Nephron (organoid): ENCODE measurements around the gene NUP50.

Source experiments
- H3K27ac Mint-ChIP-seq, 3 experiments: 2 replicates each; pipeline ENCODE4 v1.8.0; 2020; ENCODE audit warnings: mixed read lengths in 3 of 3, mild to moderate bottlenecking in 2 of 3, moderate library complexity in 1 of 3
- H3K27me3 Mint-ChIP-seq: 2 replicates; pipeline ENCODE4 v1.8.0; 2021; ENCODE audit warnings: low read depth, mild to moderate bottlenecking, moderate library complexity, mixed read lengths
- H3K36me3 Mint-ChIP-seq: 2 replicates; pipeline ENCODE4 v1.8.0; 2020; ENCODE audit warnings: low read depth, mixed read lengths
- H3K4me1 Mint-ChIP-seq: 2 replicates; pipeline ENCODE4 v1.8.0; 2020; ENCODE audit warnings: mixed read lengths
- H3K4me3 Mint-ChIP-seq, 3 experiments: 2 replicates each; pipeline ENCODE4 v1.8.0; 2020; ENCODE audit warnings: mild to moderate bottlenecking in 3 of 3, mixed read lengths in 3 of 3, moderate library complexity in 2 of 3
- H3K9me3 Mint-ChIP-seq: 2 replicates; pipeline ENCODE4 v1.8.0; 2020; ENCODE audit warnings: mixed read lengths
- TF ChIP-seq, protein P1 (sequence below), 3 experiments: fragments of 200-600 bp; sonication (generic); IDR thresholded peaks; one replicate each; pipeline ENCODE4 v1.5.0; 2021; ENCODE audit warnings: antibody characterized with exemption in 3 of 3; ENCODE audit not compliant: unreplicated experiment in 3 of 3

The NUP50 gene

GRCh38 chr22:45163099-45163450 is 650 bp upstream of the NUP50 start:
- TF ChIP-seq, protein P1, sequence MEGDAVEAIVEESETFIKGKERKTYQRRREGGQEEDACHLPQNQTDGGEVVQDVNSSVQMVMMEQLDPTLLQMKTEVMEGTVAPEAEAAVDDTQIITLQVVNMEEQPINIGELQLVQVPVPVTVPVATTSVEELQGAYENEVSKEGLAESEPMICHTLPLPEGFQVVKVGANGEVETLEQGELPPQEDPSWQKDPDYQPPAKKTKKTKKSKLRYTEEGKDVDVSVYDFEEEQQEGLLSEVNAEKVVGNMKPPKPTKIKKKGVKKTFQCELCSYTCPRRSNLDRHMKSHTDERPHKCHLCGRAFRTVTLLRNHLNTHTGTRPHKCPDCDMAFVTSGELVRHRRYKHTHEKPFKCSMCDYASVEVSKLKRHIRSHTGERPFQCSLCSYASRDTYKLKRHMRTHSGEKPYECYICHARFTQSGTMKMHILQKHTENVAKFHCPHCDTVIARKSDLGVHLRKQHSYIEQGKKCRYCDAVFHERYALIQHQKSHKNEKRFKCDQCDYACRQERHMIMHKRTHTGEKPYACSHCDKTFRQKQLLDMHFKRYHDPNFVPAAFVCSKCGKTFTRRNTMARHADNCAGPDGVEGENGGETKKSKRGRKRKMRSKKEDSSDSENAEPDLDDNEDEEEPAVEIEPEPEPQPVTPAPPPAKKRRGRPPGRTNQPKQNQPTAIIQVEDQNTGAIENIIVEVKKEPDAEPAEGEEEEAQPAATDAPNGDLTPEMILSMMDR (IDR thresholded peaks at IDR 0.05; ENCODE audit: unreplicated experiment in 3 of 3) = no peak
- peak overlapping the region; percentile 89 to 94 (median 94) for H3K27ac Mint-ChIP-seq

DNA sequence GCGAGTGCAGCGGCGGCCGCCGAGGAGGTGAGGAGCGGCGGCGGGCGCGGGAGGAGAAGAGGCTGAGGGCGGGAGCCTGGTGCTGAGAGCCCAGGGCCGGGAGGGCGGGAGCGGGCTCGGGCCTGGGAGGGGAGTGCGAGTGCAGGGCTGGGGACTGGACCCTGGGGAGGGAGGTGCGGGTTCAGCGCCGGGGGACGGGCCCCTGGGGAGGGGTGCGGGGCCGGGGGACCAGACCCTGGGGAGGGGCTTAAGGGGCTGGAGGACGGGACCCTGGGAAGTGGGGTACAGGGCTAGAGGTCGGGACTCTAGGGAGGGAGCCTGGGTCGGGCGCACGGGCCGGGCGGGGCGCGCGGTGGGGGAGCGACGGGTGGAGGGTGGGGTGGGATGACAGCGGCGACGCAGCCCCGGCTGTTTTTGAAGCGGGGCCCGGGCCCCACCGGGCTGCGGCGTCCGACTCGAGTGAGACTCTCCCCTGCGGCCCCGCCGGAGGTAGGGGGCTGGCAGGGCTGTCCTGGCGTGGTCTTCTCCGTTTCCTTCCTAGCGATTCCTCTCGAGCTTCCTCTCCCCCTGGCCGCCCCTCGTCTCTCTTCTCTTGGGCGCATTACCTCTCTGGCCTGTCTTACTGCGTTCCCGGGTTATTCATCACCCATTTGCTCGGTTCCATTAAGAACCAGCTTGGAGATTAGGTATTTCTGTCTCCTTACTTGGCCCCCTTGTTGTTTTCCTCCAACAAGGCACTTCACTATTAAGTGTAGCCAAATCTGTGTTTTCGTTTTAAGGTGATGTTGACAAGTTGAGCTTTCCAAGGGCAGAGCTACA is 754 bp downstream of the NUP50 start:
- peak overlapping the region; percentile 94 to 98 (median 98) for H3K4me3 Mint-ChIP-seq
- H3K27me3 Mint-ChIP-seq = no peaks in the 10 kb centered on the region
- H3K4me1 Mint-ChIP-seq = peaks cover 35% of the 10 kb centered on the region
- TF ChIP-seq, protein P1 (IDR thresholded peaks at IDR 0.05; ENCODE audit: unreplicated experiment in 3 of 3) = no peak
- H3K36me3 Mint-ChIP-seq = peaks cover 23% of the 10 kb centered on the region
- peak overlapping the region; percentile 89 to 96 (median 94) for H3K27ac Mint-ChIP-seq
- H3K9me3 Mint-ChIP-seq = no peaks in the 10 kb centered on the region

More at GRCh38 chr22:45163099-45163450, 650 bp upstream of the NUP50 start:
- Mint-ChIP-seq H3K4me3 (peak overlapping the region; percentile 93 to 95 (median 94)), H3K36me3 (peaks cover 17% of the 10 kb centered on the region), H3K27me3 (no peaks in the 10 kb centered on the region), H3K9me3 (no peaks in the 10 kb centered on the region), H3K4me1 (peaks cover 35% of the 10 kb centered on the region)

GRCh38 chr22:45166932-45167331 is 3.2 kb downstream of the NUP50 start:
- Mint-ChIP-seq H3K36me3 (peaks cover 45% of the 10 kb centered on the region), H3K27ac (peak overlapping the region in 1 of 3 experiments; percentile 41)

GRCh38 chr22:45169591-45170466 is 6.1 kb downstream of the NUP50 start:
- peak overlapping the region in 1 of 3 experiments; percentile 58 for H3K27ac Mint-ChIP-seq
- no peak overlapping the region for H3K4me3 Mint-ChIP-seq
- no peaks in the 10 kb centered on the region for H3K27me3 Mint-ChIP-seq
- TF ChIP-seq, protein P1 (IDR thresholded peaks at IDR 0.05; ENCODE audit: unreplicated experiment in 3 of 3) = no peak
- H3K4me1 Mint-ChIP-seq = peaks cover 11% of the 10 kb centered on the region
- no peaks in the 10 kb centered on the region for H3K9me3 Mint-ChIP-seq
- peaks cover 72% of the 10 kb centered on the region for H3K36me3 Mint-ChIP-seq

More at GRCh38 chr22:45166932-45167331, 3.2 kb downstream of the NUP50 start:
- no peaks in the 10 kb centered on the region for H3K9me3 Mint-ChIP-seq
- H3K4me3 Mint-ChIP-seq = peak overlapping the region in 2 of 3 experiments; percentile 49 to 94
- TF ChIP-seq, protein P1 (IDR thresholded peaks at IDR 0.05; ENCODE audit: unreplicated experiment in 3 of 3) = no peak
- peaks cover 22% of the 10 kb centered on the region for H3K4me1 Mint-ChIP-seq
- no peaks in the 10 kb centered on the region for H3K27me3 Mint-ChIP-seq

GRCh38 chr22:45171830-45172229 is 8.1 kb downstream of the NUP50 start:
- no peak overlapping the region for H3K4me3 Mint-ChIP-seq
- TF ChIP-seq, protein P1 (IDR thresholded peaks at IDR 0.05; ENCODE audit: unreplicated experiment in 3 of 3) = no peak
- peaks cover 85% of the 10 kb centered on the region for H3K36me3 Mint-ChIP-seq
- no peaks in the 10 kb centered on the region for H3K27me3 Mint-ChIP-seq
- no peaks in the 10 kb centered on the region for H3K4me1 Mint-ChIP-seq
- H3K27ac Mint-ChIP-seq = no peak overlapping the region
- no peaks in the 10 kb centered on the region for H3K9me3 Mint-ChIP-seq
